Measurements from ENCODE around the gene HOXC4. TPM values are rescaled to one million over a fixed set of nuclear protein-coding genes. Genes with fewer than 3 reads are reported as not detected.
"Not testable (repeated sequence)": the region's sequence is repeated elsewhere in the genome, so short reads cannot be mapped to it uniquely, and the experiment has no call there.

HOXC4 gene
- total RNA-seq, 1 donor from 2014 or later = 2.8 TPM

GRCh38 chr12:54039417-54040147 is 14.1 kb upstream of the HOXC4 start:
- no peak for TF ChIP-seq CTCF (conservative IDR thresholded peaks at IDR 0.05; ENCODE audit: low read depth, low read length)
- no peak for DNase-seq (ENCODE audit: low read depth)
- peak overlapping the region; percentile 9 for H3K4me3 ChIP-seq (ENCODE audit: low read depth, low read length)

GRCh38 chr12:54040148-54040494 is 13.5 kb upstream of the HOXC4 start:
- peak overlapping the region; percentile 9 for H3K4me3 ChIP-seq (ENCODE audit: low read depth, low read length)
- TF ChIP-seq CTCF (conservative IDR thresholded peaks at IDR 0.05; ENCODE audit: low read depth, low read length) = no peak
- no peak for DNase-seq (ENCODE audit: low read depth)

- TF ChIP-seq CTCF (conservative IDR thresholded peaks at IDR 0.05; ENCODE audit: low read depth, low read length) = no peak
- no peak for DNase-seq (ENCODE audit: low read depth)
- no peak overlapping the region for H3K4me3 ChIP-seq (ENCODE audit: low read depth, low read length)
These were observed 13.0 kb upstream of the HOXC4 start for GRCh38 chr12:54040648-54041047.

- no peak for DNase-seq (ENCODE audit: low read depth)
- H3K4me3 ChIP-seq (ENCODE audit: low read depth, low read length) = no peak overlapping the region
- TF ChIP-seq CTCF (conservative IDR thresholded peaks at IDR 0.05; ENCODE audit: low read depth, low read length) = no peak
These were observed 12.4 kb upstream of the HOXC4 start for GRCh38 chr12:54041097-54041690.

- not testable (repeated sequence) for H3K4me3 ChIP-seq (ENCODE audit: low read depth, low read length); DNase-seq (ENCODE audit: low read depth)
These were observed 11.6 kb upstream of the HOXC4 start for GRCh38 chr12:54042033-54042432.

GRCh38 chr12:54042970-54043853 is 10.4 kb upstream of the HOXC4 start:
- no peak for DNase-seq (ENCODE audit: low read depth)
- no peak for TF ChIP-seq CTCF (conservative IDR thresholded peaks at IDR 0.05; ENCODE audit: low read depth, low read length)
- no peak overlapping the region for H3K4me3 ChIP-seq (ENCODE audit: low read depth, low read length)

- DNase-seq (ENCODE audit: low read depth) = no peak
- no peak overlapping the region for H3K4me3 ChIP-seq (ENCODE audit: low read depth, low read length)
- TF ChIP-seq CTCF (conservative IDR thresholded peaks at IDR 0.05; ENCODE audit: low read depth, low read length) = no peak
These were observed 9.1 kb upstream of the HOXC4 start for GRCh38 chr12:54044425-54045103.

Data from epithelial cell of proximal tubule (primary cell).